Colonic mucosa (tissue), 4 donors: ENCODE measurements around the gene NPAS3. TPM values are rescaled to one million over a fixed set of nuclear protein-coding genes. Genes with fewer than 3 reads are reported as not detected.

Experiments used
- DNase-seq: peaks from one replicate; pipeline ENCODE4 v3.0.0-alpha.2; 2020
- H3K27ac ChIP-seq: fragments of 200-600 bp; one replicate; pipeline ENCODE4 v1.8.0; 2021
- H3K27me3 ChIP-seq: fragments of 200-600 bp; one replicate; pipeline ENCODE4 v1.8.0; 2021
- H3K36me3 ChIP-seq: fragments of 200-600 bp; one replicate; pipeline ENCODE4 v1.8.0; 2021
- H3K4me1 ChIP-seq: fragments of 200-600 bp; one replicate; pipeline ENCODE4 v1.8.0; 2021; ENCODE audit warnings: mild to moderate bottlenecking
- H3K4me3 ChIP-seq: fragments of 200-600 bp; one replicate; pipeline ENCODE4 v1.8.0; 2021
- H3K9ac ChIP-seq, 2 donors: one replicate each; pipeline ENCODE4 v1.7.0; 2013; ENCODE audit warnings: control low read depth in 2 of 2, low read depth in 2 of 2, low read length in 2 of 2
- H3K9me3 ChIP-seq: fragments of 200-600 bp; one replicate; pipeline ENCODE4 v1.8.0; 2021
- CTCF ChIP-seq: fragments of 200-600 bp; IDR thresholded peaks from one replicate; pipeline ENCODE4 v1.8.0; 2022; ENCODE audit warnings: antibody characterized with exemption, mild to moderate bottlenecking
- intact Hi-C: fragments of 100-400 bp; cut with DNase I; formaldehyde crosslinking; loops from one replicate; pipeline ENCODE4 v1.14.1; 2022
- total RNA-seq, 2 donors: library from RNA; stranded (reverse); fragmentation: NEBNext Ultra II Directional in 1 of 2; extraction: Animal tissue kit (Norgen Biotek cat#: 25700) in 1 of 2; gene quantifications; one replicate each; pipeline ENCODE4 v1.2.1, GENCODE V29; 2021
- donor health status: healthy.
- donor health status: DM: no; HTN: no; CAD: no.
- donor health status: DM: no; HTN: no; CAD: no.

The NPAS3 gene
- total RNA-seq, 2 donors from 2014 or later: 0.79 to 1.6 TPM

GRCh38 chr14:33847066-33847465 is 908.4 kb downstream of the NPAS3 start:
- Histone ChIP-seq H3K9ac (no peak overlapping the region), H3K4me1 (no peaks in the 10 kb centered on the region), H3K9me3 (no peaks in the 10 kb centered on the region), H3K36me3 (no peaks in the 10 kb centered on the region), H3K27me3 (no peaks in the 10 kb centered on the region), H3K4me3 (no peak overlapping the region), H3K27ac (no peak overlapping the region)
- no peak for TF ChIP-seq CTCF
- intact Hi-C loops: loop anchor here (10.0 kb wide), 1 partner anchor 58 kb away; no protein-coding TSS in a partner anchor
- no peak for DNase-seq

- Histone ChIP-seq H3K27me3 (no peaks in the 10 kb centered on the region), H3K9me3 (no peaks in the 10 kb centered on the region), H3K4me3 (no peak overlapping the region), H3K9ac (no peak overlapping the region), H3K4me1 (no peaks in the 10 kb centered on the region), H3K36me3 (no peaks in the 10 kb centered on the region), H3K27ac (no peak overlapping the region)
- no peak for TF ChIP-seq CTCF
- no peak for DNase-seq
- intact Hi-C loops: loop anchor here (10.0 kb wide), 1 partner anchor 57 kb away; no protein-coding TSS in a partner anchor
These were observed 909.3 kb downstream of the NPAS3 start for GRCh38 chr14:33848009-33848408.

- H3K36me3 ChIP-seq: no peaks in the 10 kb centered on the region
- no peak overlapping the region for H3K4me3 ChIP-seq
- H3K4me1 ChIP-seq: no peaks in the 10 kb centered on the region
- peak; percentile 75 for TF ChIP-seq CTCF
- intact Hi-C loops: loop anchor here (10.0 kb wide), 1 partner anchor 56 kb away; no protein-coding TSS in a partner anchor
- H3K27ac ChIP-seq: no peak overlapping the region
- DNase-seq: peak; percentile 78
- no peaks in the 10 kb centered on the region for H3K9me3 ChIP-seq
- H3K27me3 ChIP-seq: no peaks in the 10 kb centered on the region
- no peak overlapping the region for H3K9ac ChIP-seq
These were observed 910.2 kb downstream of the NPAS3 start for GRCh38 chr14:33848706-33849454.

GRCh38 chr14:33849455-33849801 is 910.7 kb downstream of the NPAS3 start:
- intact Hi-C loops: loop anchor here (10.0 kb wide), 1 partner anchor 55 kb away; no protein-coding TSS in a partner anchor
- no peak for DNase-seq
- Histone ChIP-seq H3K9me3 (no peaks in the 10 kb centered on the region), H3K27ac (no peak overlapping the region), H3K4me1 (no peaks in the 10 kb centered on the region), H3K9ac (no peak overlapping the region), H3K36me3 (no peaks in the 10 kb centered on the region), H3K4me3 (no peak overlapping the region), H3K27me3 (no peaks in the 10 kb centered on the region)
- TF ChIP-seq CTCF: no peak

GRCh38 chr14:33850826-33851225 is 912.1 kb downstream of the NPAS3 start:
- Histone ChIP-seq H3K9me3 (no peaks in the 10 kb centered on the region), H3K36me3 (no peaks in the 10 kb centered on the region), H3K4me3 (no peak overlapping the region), H3K27me3 (no peaks in the 10 kb centered on the region), H3K27ac (no peak overlapping the region), H3K4me1 (no peaks in the 10 kb centered on the region), H3K9ac (no peak overlapping the region)
- TF ChIP-seq CTCF: no peak
- intact Hi-C loops: no loop called here
- DNase-seq: no peak
